Kasumi-1 (cell line): ENCODE measurements around the gene GOLT1A.

Experiments
- DNase-seq, 2 experiments: peaks; one replicate each; lab custom pipeline; 2025; lab: John Stamatoyannopoulos, UW

Gene GOLT1A

GRCh38 chr1:204191456-204191855 is 22.3 kb downstream of the GOLT1A start:
- no peak for DNase-seq

GRCh38 chr1:204190212-204191211 is 23.3 kb downstream of the GOLT1A start:
- peak; percentile 60 to 68 for DNase-seq

GRCh38 chr1:204188959-204189639 is 24.7 kb downstream of the GOLT1A start:
- DNase-seq, result no peak

- no peak for DNase-seq
These were observed 27.2 kb downstream of the GOLT1A start for GRCh38 chr1:204186597-204186996.

- DNase-seq, result no peak
These were observed 32.7 kb downstream of the GOLT1A start for GRCh38 chr1:204181116-204181515.

- DNase-seq, result no peak
These were observed 33.7 kb downstream of the GOLT1A start for GRCh38 chr1:204180133-204180532.

- no peak for DNase-seq
These were observed 35.1 kb downstream of the GOLT1A start for GRCh38 chr1:204178487-204179281.

- no peak for DNase-seq
These were observed 36.7 kb downstream of the GOLT1A start for GRCh38 chr1:204177133-204177532.

GRCh38 chr1:204176049-204176448 is 37.7 kb downstream of the GOLT1A start:
- no peak for DNase-seq

GRCh38 chr1:204174958-204175357 is 38.8 kb downstream of the GOLT1A start:
- no peak for DNase-seq

- DNase-seq, result no peak
These were observed 41.3 kb downstream of the GOLT1A start for GRCh38 chr1:204172404-204173029.

- DNase-seq, result no peak
These were observed 42.0 kb downstream of the GOLT1A start for GRCh38 chr1:204171751-204172178.

- DNase-seq, result no peak
These were observed 43.2 kb downstream of the GOLT1A start for GRCh38 chr1:204170494-204171155.

- peak; percentile 7 to 8 for DNase-seq
These were observed 43.9 kb downstream of the GOLT1A start for GRCh38 chr1:204169858-204170257.

- no peak for DNase-seq
These were observed 46.1 kb downstream of the GOLT1A start for GRCh38 chr1:204167730-204168129.

- DNase-seq, result no peak
These were observed 47.6 kb downstream of the GOLT1A start, which contains the start of gene REN for GRCh38 chr1:204166219-204166618. Gene REN, minus strand, starts transcription at chr1:204166337. Its CDS starts 44 bp downstream, at chr1:204166293.

GRCh38 chr1:204162494-204163074 is 51.2 kb downstream of the GOLT1A start:
- DNase-seq, result peak; percentile 55 to 70

GRCh38 chr1:204161609-204162493 is 51.9 kb downstream of the GOLT1A start:
- DNase-seq, result no peak

GRCh38 chr1:204157962-204158361 is 55.8 kb downstream of the GOLT1A start:
- no peak for DNase-seq

- no peak for DNase-seq
These were observed 57.9 kb downstream of the GOLT1A start for GRCh38 chr1:204155881-204156280.
